Measurements from ENCODE around the gene MBOAT7.
"Not testable (repeated sequence)": the region's sequence is repeated elsewhere in the genome, so short reads cannot be mapped to it uniquely, and the experiment has no call there.

MBOAT7 gene

GRCh38 chr19:54189735-54190502, 539 bp upstream of the MBOAT7 start:
- peak; percentile 98 to 100 (median 100) for DNase-seq

GRCh38 chr19:54188215-54188871, 1.0 kb downstream of the MBOAT7 start:
- peak in 10 of 56 donors; percentile 5 to 42 (median 20) for DNase-seq

GRCh38 chr19:54186934-54187381, 2.4 kb downstream of the MBOAT7 start:
- no peak for DNase-seq

GRCh38 chr19:54186351-54186750, 3.0 kb downstream of the MBOAT7 start:
- no peak for DNase-seq

GRCh38 chr19:54183431-54183830, 5.9 kb downstream of the MBOAT7 start:
- no peak for DNase-seq

GRCh38 chr19:54181894-54182293, 7.5 kb downstream of the MBOAT7 start:
- not testable (repeated sequence) for DNase-seq

GRCh38 chr19:54180691-54181091, 8.7 kb downstream of the MBOAT7 start:
- DNase-seq = no peak

- DNase-seq = peak in 44 of 56 donors; percentile 3 to 83 (median 54)
Measured at GRCh38 chr19:54179921-54180461, 9.4 kb downstream of the MBOAT7 start.

- peak in 2 of 56 donors; percentile 6 to 23 for DNase-seq
Measured at GRCh38 chr19:54179262-54179852, 10.0 kb downstream of the MBOAT7 start.

- DNase-seq = peak in 28 of 56 donors; percentile 5 to 67 (median 20)
Measured at GRCh38 chr19:54178581-54179261, 10.7 kb downstream of the MBOAT7 start.

GRCh38 chr19:54173951-54174834, 15.2 kb downstream of the MBOAT7 start:
- DNase-seq = no peak

- no peak for DNase-seq
Measured at GRCh38 chr19:54173359-54173699, 16.1 kb downstream of the MBOAT7 start.

- DNase-seq = no peak
Measured at GRCh38 chr19:54172471-54173358, 16.7 kb downstream of the MBOAT7 start, which contains the start of gene TMC4. TMC4 (minus strand) TSS chr19:54173160; CDS start chr19:54173117, 43 bp downstream.

GRCh38 chr19:54171736-54172431, 17.5 kb downstream of the MBOAT7 start:
- not testable (repeated sequence) for DNase-seq

- DNase-seq = no peak
Measured at GRCh38 chr19:54169149-54169740, 20.1 kb downstream of the MBOAT7 start.

GRCh38 chr19:54168174-54168917, 21.0 kb downstream of the MBOAT7 start:
- peak in 54 of 56 donors; percentile 12 to 94 (median 70) for DNase-seq

- DNase-seq = no peak
Measured at GRCh38 chr19:54165222-54165621, 24.2 kb downstream of the MBOAT7 start.

Data from nucleus accumbens (tissue), 56 donors.